Measurements from ENCODE around the gene CYP4A22.
"Not testable (repeated sequence)": the region's sequence is repeated elsewhere in the genome, so short reads cannot be mapped to it uniquely, and the experiment has no call there.

CYP4A22 gene

GRCh38 chr1:47184822-47185677, 47.8 kb downstream of the CYP4A22 start:
- no peak for DNase-seq (ENCODE audit: low read depth in 2 of 2)

- no peak for DNase-seq (ENCODE audit: low read depth in 2 of 2)
Measured at GRCh38 chr1:47186267-47187185, 49.3 kb downstream of the CYP4A22 start.

- no peak for DNase-seq (ENCODE audit: low read depth in 2 of 2)
Measured at GRCh38 chr1:47187231-47187925, 50.1 kb downstream of the CYP4A22 start.

- no peak for DNase-seq (ENCODE audit: low read depth in 2 of 2)
Measured at GRCh38 chr1:47187926-47188250, 50.6 kb downstream of the CYP4A22 start.

GRCh38 chr1:47188791-47189785, 51.8 kb downstream of the CYP4A22 start:
- no peak for DNase-seq (ENCODE audit: low read depth in 2 of 2)

- DNase-seq (ENCODE audit: low read depth in 2 of 2), result no peak
Measured at GRCh38 chr1:47189844-47190508, 52.7 kb downstream of the CYP4A22 start, which contains the start of gene PDZK1IP1. PDZK1IP1 (minus strand) TSS chr1:47190036; CDS start chr1:47189932, 104 bp downstream.

GRCh38 chr1:47190509-47190855, 53.2 kb downstream of the CYP4A22 start:
- DNase-seq (ENCODE audit: low read depth in 2 of 2), result no peak

- DNase-seq (ENCODE audit: low read depth in 2 of 2), result no peak
Measured at GRCh38 chr1:47190857-47191256, 53.6 kb downstream of the CYP4A22 start.

GRCh38 chr1:47191940-47192457, 54.8 kb downstream of the CYP4A22 start:
- no peak for DNase-seq (ENCODE audit: low read depth in 2 of 2)

- peak; percentile 56 to 57 for DNase-seq (ENCODE audit: low read depth in 2 of 2)
Measured at GRCh38 chr1:47192458-47193384, 55.5 kb downstream of the CYP4A22 start.

GRCh38 chr1:47193496-47193895, 56.3 kb downstream of the CYP4A22 start:
- DNase-seq (ENCODE audit: low read depth in 2 of 2), result not testable (repeated sequence)

GRCh38 chr1:47194311-47194710, 57.1 kb downstream of the CYP4A22 start:
- no peak for DNase-seq (ENCODE audit: low read depth in 2 of 2)

GRCh38 chr1:47195981-47196380, 58.7 kb downstream of the CYP4A22 start:
- DNase-seq (ENCODE audit: low read depth in 2 of 2), result not testable (repeated sequence)

GRCh38 chr1:47196622-47197021, 59.4 kb downstream of the CYP4A22 start:
- no peak for DNase-seq (ENCODE audit: low read depth in 2 of 2)

GRCh38 chr1:47198214-47198613, 61.0 kb downstream of the CYP4A22 start:
- no peak for DNase-seq (ENCODE audit: low read depth in 2 of 2)
